Stimulated activated CD4-positive, alpha-beta T cell treated with anti-CD3 and anti-CD28 coated beads, Interleukin-12 subunit alpha, Interleukin-12 subunit beta, amount 100 ng/mL, for 4 hours (primary cell): ENCODE results near the gene DIS3L2.
A peak's percentile ranks its signal among the peaks of the same experiment; 100 is the strongest.
"Not testable (repeated sequence)": the region's sequence is repeated elsewhere in the genome, so short reads cannot be mapped to it uniquely, and the experiment has no call there.

Experiments
- DNase-seq: peaks from one replicate; pipeline ENCODE4 v3.0.0-alpha.2; 2020

DIS3L2 gene

DNA sequence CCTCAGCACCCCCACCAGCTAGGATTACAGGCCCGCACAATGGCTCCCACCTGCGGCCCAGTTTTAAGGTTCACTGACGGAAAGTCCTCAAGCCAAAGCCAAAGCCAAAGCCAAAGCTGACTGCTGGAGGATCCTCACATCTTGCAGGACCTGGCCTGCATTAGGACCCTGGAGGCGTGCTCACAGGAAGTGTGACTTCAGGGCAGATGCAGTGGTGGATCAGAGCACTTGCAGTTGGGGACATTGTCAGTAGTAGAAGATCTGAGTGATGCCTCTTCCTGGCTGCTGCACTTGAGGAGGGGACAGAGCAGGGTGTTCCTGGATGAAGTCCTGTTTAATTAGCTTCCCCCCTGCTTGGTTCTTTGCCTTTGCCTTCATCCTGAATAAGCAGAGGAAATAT, 348.1 kb downstream of the DIS3L2 start:
- no peak for DNase-seq

- DNase-seq = no peak
Measured at GRCh38 chr2:232310121-232310520, 348.6 kb downstream of the DIS3L2 start.

- no peak for DNase-seq
Measured at GRCh38 chr2:232310696-232311095, 349.2 kb downstream of the DIS3L2 start.

DNA sequence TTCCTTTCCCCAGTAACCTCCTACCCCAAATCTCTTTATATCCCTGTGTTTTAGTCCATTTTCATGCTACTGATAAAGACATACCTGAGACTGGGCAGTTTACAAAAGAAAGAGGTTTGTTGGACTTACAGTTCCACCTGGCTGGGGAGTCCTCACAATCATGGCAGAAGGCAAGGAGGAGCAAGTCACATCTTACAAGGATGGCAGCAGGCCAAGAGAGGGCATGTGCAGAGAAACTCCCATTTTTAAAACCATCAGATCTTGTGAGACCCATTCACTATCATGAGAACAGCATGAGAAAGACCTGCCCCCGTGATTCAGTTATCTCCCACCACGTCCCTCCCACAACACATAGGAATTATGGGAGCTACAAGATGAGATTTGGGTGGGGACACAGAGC, 352.1 kb downstream of the DIS3L2 start:
- DNase-seq = not testable (repeated sequence)

- peak; percentile 38 for DNase-seq
Measured at GRCh38 chr2:232315049-232315922, 353.8 kb downstream of the DIS3L2 start.

- DNase-seq = no peak
Measured at GRCh38 chr2:232315923-232316299, 354.4 kb downstream of the DIS3L2 start.

- no peak for DNase-seq
Measured at GRCh38 chr2:232316461-232317330, 355.2 kb downstream of the DIS3L2 start.

GRCh38 chr2:232318169-232318855, 356.8 kb downstream of the DIS3L2 start:
- DNase-seq = no peak

DNA sequence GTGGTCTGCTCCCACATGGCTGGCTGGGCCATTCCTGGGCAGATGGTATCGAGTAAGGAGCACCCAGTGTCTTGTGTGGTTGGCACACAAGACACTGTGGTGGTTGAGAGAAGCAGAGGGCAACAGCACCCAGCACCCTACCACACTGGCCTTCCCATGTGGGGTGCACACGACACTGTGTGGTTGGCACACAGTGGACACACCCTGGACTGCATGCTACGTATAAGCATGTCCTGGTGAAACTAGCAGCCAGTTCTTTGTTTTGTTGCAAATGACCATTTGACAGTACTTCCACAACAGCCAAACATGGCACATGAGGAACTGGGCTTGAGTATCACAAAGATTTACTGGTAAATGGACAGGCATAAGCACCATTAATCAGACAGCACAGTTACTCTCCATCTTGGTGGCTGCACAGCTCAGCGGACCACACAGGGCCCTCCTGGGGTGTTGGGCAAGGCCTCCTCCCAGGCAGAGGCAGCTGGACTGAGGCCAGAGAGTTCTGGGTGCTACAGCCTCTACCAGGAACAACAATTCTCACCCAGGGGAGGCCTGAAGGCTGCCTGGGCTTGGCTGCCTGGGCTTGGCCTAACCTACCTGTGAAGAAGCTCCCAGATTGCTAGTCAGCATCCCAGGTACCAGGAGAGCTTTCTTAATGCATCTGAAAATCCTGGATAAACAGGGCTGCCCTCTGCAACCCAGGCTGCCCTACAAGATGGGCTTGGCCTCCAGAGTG, 357.7 kb downstream of the DIS3L2 start:
- no peak for DNase-seq

DNA sequence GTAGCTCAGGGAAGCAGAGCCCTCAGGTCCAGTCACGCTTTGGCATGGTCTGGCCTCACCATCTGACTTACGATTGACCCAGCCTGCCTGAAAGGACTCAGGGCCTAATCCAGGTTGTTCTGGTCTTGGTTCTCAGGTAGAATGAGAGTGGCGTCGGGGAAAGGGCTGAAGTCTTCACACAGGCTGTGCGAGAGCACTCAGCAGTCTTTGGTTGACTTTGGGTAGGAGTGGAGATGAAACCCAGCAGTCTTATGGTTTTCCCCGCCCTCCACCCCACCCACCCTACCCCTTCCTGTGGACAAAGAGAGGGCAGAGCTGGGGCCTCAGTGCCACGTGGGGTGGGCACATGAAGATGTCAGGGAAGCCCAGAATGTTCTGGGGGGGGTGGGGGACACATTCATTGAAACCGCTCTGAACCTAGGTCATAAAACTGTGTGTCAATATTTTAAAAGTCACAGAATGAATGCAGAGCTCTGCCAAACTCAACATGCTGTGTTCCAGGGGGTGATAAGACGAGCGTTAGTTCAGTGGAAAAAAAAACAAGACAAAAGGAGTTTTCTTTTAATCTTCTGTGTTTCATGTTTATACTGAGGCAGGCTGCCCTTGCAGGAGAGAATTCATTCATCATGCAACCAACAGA, 358.4 kb downstream of the DIS3L2 start:
- DNase-seq = no peak

GRCh38 chr2:232320443-232320803, 358.9 kb downstream of the DIS3L2 start:
- no peak for DNase-seq

DNA sequence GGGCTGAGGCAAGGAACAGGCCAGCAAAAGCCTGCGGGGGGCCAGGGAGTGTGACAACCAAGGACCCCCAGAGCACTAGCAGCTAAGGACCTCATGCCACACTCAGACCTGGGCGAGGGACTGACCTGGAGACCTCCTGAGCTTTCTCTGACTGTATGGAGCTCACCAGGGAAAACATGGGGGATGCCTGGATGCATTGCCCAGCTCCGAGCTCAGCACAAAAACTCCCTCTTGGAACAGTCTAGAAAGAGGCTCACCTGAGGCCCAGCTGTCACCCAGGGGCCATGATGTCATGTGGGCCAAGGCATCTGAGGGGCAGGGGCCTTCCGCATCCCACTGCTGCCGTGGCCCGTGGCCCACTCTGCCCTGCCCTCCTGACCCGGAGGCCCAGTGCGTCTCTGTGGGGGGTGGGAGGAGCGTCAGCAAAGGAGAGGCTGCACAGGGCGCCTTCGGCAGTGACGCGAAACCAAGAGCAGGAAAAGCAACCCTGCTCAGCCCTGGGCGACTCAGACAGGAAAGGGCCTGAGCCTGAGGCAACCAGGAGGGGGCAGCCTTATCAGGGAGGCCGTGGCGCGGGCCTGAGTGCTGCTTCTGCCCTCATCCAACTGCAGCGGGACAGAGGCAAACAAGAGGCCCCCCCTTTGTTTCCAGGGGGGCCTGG, 359.8 kb downstream of the DIS3L2 start:
- DNase-seq = peak; percentile 42

GRCh38 chr2:232321817-232322559, 360.5 kb downstream of the DIS3L2 start:
- no peak for DNase-seq

DNA sequence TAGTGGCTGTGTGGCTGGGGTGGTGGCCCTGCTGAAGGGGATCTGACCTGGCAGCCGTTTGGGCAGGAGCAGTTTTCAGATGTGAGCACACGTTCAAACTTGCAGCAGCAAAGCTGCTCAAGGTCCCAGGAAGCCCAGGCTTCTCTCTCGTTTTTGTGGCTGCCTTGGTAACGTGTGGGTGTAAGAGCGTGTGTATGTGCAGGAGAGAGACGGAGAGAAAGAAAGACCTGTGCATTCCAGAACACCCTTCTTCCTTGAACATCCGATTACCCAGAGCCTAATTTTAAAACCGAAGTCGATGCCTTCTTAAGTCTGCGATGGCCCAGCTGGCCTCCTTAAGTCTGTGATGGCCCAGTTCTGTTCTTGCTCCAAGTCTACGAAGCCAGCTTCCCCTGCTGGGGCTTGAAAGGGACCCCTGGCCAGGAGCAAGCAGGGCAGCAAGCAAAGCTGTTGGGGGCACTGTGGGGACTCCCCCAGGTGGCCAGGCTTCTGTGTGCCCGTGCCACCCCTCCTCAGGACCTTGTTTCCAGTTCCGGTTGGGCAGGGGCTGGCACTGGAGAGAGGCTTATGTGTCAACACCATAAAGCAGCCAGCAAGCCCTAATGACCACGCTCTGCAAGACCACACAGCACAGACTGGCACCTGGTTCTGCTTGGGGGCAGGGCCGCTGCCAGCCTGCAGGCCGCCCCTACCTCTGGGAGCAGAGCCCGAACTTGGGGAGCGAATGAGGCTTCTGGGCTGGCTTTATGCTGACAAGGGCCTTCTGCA, 361.2 kb downstream of the DIS3L2 start:
- DNase-seq = no peak

DNA sequence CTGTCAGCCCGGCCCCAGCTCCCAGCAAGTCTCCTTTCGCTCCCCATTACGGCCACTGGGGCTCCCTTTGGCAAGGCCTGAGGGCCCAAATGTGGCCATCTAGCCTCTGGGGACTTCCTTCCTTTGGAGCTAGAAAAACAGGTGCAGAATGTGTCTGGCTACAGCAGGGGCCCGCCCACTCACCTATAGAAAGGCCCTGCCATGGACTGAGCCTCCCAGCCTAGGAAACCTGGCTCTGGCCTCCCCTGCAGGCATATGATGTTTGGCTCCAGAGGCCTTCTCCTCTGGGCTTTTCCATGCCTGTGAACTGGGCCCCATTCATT, 361.8 kb downstream of the DIS3L2 start:
- DNase-seq = no peak

DNA sequence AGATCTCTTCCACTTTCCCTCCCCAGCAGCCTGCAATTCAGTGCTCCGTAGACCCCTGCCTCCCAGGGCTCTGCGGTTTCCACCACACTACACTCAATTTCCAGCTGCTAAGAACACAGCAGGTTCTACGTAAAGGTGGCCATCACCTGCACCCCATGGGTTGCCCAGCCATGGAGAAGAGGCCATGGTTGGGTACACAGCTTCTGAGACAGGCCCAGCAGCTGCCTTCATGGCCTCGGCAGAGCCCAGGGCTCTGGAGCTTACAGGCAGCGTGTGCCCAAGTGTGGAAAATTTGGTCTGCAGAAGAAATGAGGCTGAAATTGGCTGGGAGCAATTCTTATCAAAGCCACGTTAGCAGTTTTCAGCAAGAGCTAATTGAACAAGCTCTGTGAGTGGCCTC, 362.5 kb downstream of the DIS3L2 start:
- not testable (repeated sequence) for DNase-seq

DNA sequence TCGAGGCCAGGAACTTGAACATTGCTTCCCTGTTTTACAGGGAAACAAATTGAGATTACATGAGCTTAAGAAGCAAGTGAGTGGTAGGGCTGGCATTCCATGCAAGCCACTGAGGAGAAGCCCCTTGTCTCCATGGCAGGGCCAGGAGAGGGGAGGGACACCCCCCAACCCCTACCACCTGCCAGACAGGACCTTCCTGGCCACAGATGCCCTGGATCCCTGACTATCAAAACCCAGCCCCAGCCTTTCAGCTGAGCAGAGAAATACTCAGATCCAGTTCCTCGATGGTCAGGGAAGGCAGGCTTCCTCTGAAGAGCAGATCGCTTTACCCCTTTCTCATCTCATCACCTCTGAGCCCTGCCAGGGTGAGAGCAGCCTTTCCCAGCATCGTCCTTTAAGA, 363.3 kb downstream of the DIS3L2 start:
- DNase-seq = no peak

GRCh38 chr2:232325324-232326273, 364.1 kb downstream of the DIS3L2 start:
- peak; percentile 45 for DNase-seq
